ENCODE results near the gene CNIH2. TPM values are rescaled to one million over a fixed set of nuclear protein-coding genes. Genes with fewer than 3 reads are reported as not detected.
"Not testable (repeated sequence)": the region's sequence is repeated elsewhere in the genome, so short reads cannot be mapped to it uniquely, and the experiment has no call there.

The CNIH2 gene
- total RNA-seq, 1 experiment from 2014 or later = 12.9 TPM

DNA sequence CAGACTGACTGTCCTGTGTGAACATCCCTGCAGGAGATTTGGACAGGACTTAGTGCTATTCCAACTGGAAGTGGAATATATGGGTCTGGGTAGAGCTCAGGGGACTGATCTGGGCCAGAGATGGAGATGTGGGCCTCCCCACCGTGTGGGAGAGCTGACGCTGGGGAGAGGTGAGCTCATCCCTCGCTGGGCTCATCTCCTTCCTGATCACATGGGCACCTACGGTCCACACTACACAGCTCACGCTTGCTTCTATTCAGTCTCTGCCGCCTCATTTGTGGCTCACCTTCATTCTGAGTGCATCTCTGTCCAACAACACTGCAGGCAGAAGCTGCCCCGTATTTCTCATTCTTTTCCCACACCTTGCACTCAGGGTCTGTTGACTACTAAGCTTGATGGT is 26.2 kb upstream of the CNIH2 start (continued):
- TF ChIP-seq GABPB1 (CRISPR knock-in tag; IDR thresholded peaks at IDR 0.05) = no peak
- TF ChIP-seq MYBL2 (CRISPR knock-in tag; IDR thresholded peaks at IDR 0.05) = no peak
- no peak for TF ChIP-seq TP53 (CRISPR knock-in tag; IDR thresholded peaks at IDR 0.05)
- TF ChIP-seq ZNF317 (CRISPR knock-in tag; IDR thresholded peaks at IDR 0.05; ENCODE audit: borderline replicate concordance, low read depth) = no peak
- no peak for TF ChIP-seq ZNF416 (CRISPR knock-in tag; IDR thresholded peaks at IDR 0.05)
- no peak for TF ChIP-seq ZNF232 (CRISPR knock-in tag; IDR thresholded peaks at IDR 0.05)
- no peak for TF ChIP-seq MXD4 (CRISPR knock-in tag; IDR thresholded peaks at IDR 0.05; ENCODE audit: borderline replicate concordance)

DNA sequence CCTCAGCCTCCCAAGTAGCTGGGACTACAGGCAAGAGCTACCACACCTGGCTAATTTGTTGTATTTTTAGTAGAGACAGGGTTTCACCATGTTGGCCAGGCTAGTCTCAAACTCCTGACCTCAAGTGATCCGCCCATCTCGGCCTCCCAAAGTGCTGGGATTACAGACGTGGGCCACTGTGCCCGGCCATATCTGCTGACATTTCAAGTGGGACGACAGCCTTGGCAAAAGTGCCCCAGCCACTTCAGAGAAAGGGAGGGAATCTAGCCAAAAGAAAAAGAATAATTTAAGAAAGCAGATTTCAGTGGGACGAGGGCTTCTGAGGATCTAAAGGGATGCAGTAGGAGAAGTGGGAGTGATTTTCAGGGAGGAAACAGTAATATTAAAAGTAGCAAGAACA is 24.9 kb upstream of the CNIH2 start:
- H3K4me3 Mint-ChIP-seq; CTCF ChIA-PET; H3K9me3 Mint-ChIP-seq; H3K36me3 Mint-ChIP-seq; H3K4me1 Mint-ChIP-seq; DNase-seq (ENCODE audit: low spot score); H3K27me3 Mint-ChIP-seq (ENCODE audit: low read depth); POLR2A ChIA-PET; ATAC-seq; H3K27ac Mint-ChIP-seq: not testable (repeated sequence)

DNA sequence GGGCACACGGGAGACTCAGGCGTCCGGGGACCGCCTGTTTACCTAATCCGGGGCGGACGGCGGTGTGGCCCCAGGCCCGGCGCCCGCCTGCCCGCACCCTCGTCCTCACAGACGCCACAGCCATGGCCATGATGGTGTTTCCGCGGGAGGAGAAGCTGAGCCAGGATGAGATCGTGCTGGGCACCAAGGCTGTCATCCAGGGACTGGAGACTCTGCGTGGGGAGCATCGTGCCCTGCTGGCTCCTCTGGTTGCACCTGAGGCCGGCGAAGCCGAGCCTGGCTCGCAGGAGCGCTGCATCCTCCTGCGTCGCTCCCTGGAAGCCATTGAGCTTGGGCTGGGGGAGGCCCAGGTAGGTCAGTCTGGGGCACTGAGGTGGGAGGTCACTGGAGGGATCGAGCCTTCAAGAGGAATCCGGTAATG is 19.5 kb upstream of the CNIH2 start:
- Mint-ChIP-seq H3K9me3 (no peaks in the 10 kb centered on the region), H3K27ac (no peak overlapping the region), H3K4me1 (peaks cover 15% of the 10 kb centered on the region)

DNA sequence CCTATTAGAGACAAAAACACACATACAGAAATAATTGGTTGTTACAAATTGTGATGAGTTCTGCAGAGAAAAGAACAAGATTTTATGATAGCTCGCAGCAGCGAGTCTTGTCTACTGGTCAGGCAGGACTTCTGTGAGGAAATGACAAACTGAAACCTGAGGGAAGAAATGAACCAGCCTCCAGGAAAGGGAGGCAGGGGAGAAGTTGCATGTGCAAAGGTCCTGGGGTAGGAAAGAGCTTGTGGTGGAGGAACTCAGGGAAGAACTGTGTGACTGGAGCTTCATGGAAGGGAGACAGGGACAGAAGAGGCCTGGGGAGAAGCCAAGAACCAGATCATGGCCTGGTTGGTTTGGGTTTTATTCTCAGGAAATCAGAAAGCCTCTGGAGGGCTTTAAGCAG is 18.8 kb upstream of the CNIH2 start:
- DNase-seq (ENCODE audit: low spot score) = no peak
- H3K9me3 Mint-ChIP-seq = no peaks in the 10 kb centered on the region
- H3K27me3 Mint-ChIP-seq (ENCODE audit: low read depth) = peaks cover 3% of the 10 kb centered on the region
- ChIA-PET CTCF (interaction anchor here (0.6 to 1.2 kb wide), 7 partner anchors 21 to 371 kb away, joined by 3 to 11 read pairs (median 5); partner anchors contain the start of gene FIBP), POLR2A (no interaction called here)
- no peak for ATAC-seq
- H3K27ac Mint-ChIP-seq = no peak overlapping the region; the same call in 1 of the 2 replicates
- H3K4me1 Mint-ChIP-seq = peaks cover 13% of the 10 kb centered on the region
- H3K4me3 Mint-ChIP-seq = peak overlapping the region; percentile 88
- peaks cover 34% of the 10 kb centered on the region for H3K36me3 Mint-ChIP-seq
- TF ChIP-seq GTF2I (CRISPR knock-in tag; conservative IDR thresholded peaks at IDR 0.05) (peak; percentile 76), PRRX2 (CRISPR knock-in tag; IDR thresholded peaks at IDR 0.05) (no peak), ZNF416 (CRISPR knock-in tag; IDR thresholded peaks at IDR 0.05) (no peak)
- TF ChIP-seq, protein P1, sequence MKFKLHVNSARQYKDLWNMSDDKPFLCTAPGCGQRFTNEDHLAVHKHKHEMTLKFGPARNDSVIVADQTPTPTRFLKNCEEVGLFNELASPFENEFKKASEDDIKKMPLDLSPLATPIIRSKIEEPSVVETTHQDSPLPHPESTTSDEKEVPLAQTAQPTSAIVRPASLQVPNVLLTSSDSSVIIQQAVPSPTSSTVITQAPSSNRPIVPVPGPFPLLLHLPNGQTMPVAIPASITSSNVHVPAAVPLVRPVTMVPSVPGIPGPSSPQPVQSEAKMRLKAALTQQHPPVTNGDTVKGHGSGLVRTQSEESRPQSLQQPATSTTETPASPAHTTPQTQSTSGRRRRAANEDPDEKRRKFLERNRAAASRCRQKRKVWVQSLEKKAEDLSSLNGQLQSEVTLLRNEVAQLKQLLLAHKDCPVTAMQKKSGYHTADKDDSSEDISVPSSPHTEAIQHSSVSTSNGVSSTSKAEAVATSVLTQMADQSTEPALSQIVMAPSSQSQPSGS (CRISPR knock-in tag; IDR thresholded peaks at IDR 0.05; ENCODE audit: borderline replicate concordance, low read depth) = no peak

More for the DNA sequence above, 19.5 kb upstream of the CNIH2 start:
- ATAC-seq (no peak; the same call in 1 of the 2 replicates), DNase-seq (ENCODE audit: low spot score) (no peak)
- H3K36me3 Mint-ChIP-seq = peaks cover 32% of the 10 kb centered on the region
- peak overlapping the region; percentile 88 for H3K4me3 Mint-ChIP-seq
- TF ChIP-seq, protein P2, sequence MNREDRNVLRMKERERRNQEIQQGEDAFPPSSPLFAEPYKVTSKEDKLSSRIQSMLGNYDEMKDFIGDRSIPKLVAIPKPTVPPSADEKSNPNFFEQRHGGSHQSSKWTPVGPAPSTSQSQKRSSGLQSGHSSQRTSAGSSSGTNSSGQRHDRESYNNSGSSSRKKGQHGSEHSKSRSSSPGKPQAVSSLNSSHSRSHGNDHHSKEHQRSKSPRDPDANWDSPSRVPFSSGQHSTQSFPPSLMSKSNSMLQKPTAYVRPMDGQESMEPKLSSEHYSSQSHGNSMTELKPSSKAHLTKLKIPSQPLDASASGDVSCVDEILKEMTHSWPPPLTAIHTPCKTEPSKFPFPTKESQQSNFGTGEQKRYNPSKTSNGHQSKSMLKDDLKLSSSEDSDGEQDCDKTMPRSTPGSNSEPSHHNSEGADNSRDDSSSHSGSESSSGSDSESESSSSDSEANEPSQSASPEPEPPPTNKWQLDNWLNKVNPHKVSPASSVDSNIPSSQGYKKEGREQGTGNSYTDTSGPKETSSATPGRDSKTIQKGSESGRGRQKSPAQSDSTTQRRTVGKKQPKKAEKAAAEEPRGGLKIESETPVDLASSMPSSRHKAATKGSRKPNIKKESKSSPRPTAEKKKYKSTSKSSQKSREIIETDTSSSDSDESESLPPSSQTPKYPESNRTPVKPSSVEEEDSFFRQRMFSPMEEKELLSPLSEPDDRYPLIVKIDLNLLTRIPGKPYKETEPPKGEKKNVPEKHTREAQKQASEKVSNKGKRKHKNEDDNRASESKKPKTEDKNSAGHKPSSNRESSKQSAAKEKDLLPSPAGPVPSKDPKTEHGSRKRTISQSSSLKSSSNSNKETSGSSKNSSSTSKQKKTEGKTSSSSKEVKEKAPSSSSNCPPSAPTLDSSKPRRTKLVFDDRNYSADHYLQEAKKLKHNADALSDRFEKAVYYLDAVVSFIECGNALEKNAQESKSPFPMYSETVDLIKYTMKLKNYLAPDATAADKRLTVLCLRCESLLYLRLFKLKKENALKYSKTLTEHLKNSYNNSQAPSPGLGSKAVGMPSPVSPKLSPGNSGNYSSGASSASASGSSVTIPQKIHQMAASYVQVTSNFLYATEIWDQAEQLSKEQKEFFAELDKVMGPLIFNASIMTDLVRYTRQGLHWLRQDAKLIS (CRISPR knock-in tag; IDR thresholded peaks at IDR 0.05; ENCODE audit: borderline replicate concordance) = no peak
- TF ChIP-seq, protein P3, sequence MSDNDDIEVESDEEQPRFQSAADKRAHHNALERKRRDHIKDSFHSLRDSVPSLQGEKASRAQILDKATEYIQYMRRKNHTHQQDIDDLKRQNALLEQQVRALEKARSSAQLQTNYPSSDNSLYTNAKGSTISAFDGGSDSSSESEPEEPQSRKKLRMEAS (CRISPR knock-in tag; IDR thresholded peaks at IDR 0.05) = peak; percentile 14; the same call in 1 of the 2 replicates
- 0 out of 2 replicates have a peak, but pooled peaks have one; percentile 23 for TF ChIP-seq ZBTB21 (CRISPR knock-in tag; IDR thresholded peaks at IDR 0.05; ENCODE audit: borderline replicate concordance)
- TF ChIP-seq TEAD1 (CRISPR knock-in tag; IDR thresholded peaks at IDR 0.05) = 0 out of 2 replicates have a peak, but pooled peaks have one; percentile 1
- TF ChIP-seq SMAD4 (CRISPR knock-in tag; IDR thresholded peaks at IDR 0.05) = 0 out of 2 replicates have a peak, but pooled peaks have one; percentile 41
- ChIA-PET CTCF (interaction anchor here (0.6 to 1.2 kb wide), 6 partner anchors 22 to 213 kb away, joined by 3 to 11 read pairs (median 4); no protein-coding TSS in a partner anchor), POLR2A (no interaction called here)
- H3K27me3 Mint-ChIP-seq (ENCODE audit: low read depth) = peaks cover 3% of the 10 kb centered on the region

Measured in WTC11 (cell line).